Type B pancreatic cell (in vitro differentiated cells): ENCODE data around the gene GHR. TPM values are rescaled to one million over a fixed set of nuclear protein-coding genes. Genes with fewer than 3 reads are reported as not detected.

Source experiments
- DNase-seq: peaks from one replicate; pipeline ENCODE4 v3.0.0; 2021; ENCODE audit warnings: mixed read lengths; ENCODE audit not compliant: unreplicated experiment; ENCODE audit errors: extremely low spot score
- H3K27ac Mint-ChIP-seq: 2 replicates; pipeline ENCODE4 v1.8.0; 2021; ENCODE audit warnings: mild to moderate bottlenecking, mixed read lengths
- H3K27me3 Mint-ChIP-seq: 2 replicates; pipeline ENCODE4 v1.8.0; 2021; ENCODE audit warnings: mixed read lengths
- H3K36me3 Mint-ChIP-seq: 2 replicates; pipeline ENCODE4 v1.8.0; 2021; ENCODE audit warnings: mixed read lengths
- H3K4me1 Mint-ChIP-seq: one replicate; pipeline ENCODE4 v1.8.0; 2021; ENCODE audit warnings: mixed read lengths; ENCODE audit not compliant: unreplicated experiment
- H3K4me3 Mint-ChIP-seq: 2 replicates; pipeline ENCODE4 v1.8.0; 2021; ENCODE audit warnings: mild to moderate bottlenecking, mixed read lengths
- H3K9me3 Mint-ChIP-seq: 2 replicates; pipeline ENCODE4 v1.8.0; 2021; ENCODE audit warnings: mixed read lengths
- total RNA-seq: library from RNA; stranded (reverse); gene quantifications from 2 replicates; pipeline ENCODE4 v1.2.1, GENCODE V29; 2021; ENCODE audit warnings: low replicate concordance
- TF ChIP-seq, protein P1 (sequence below): fragments of 200-600 bp; sonication (generic); conservative IDR thresholded peaks from 2 replicates; pipeline ENCODE4 v1.5.0; 2021; ENCODE audit warnings: antibody characterized with exemption, mild to moderate bottlenecking

GHR gene
- total RNA-seq, 1 donor from 2014 or later, result 2.6 TPM

DNA sequence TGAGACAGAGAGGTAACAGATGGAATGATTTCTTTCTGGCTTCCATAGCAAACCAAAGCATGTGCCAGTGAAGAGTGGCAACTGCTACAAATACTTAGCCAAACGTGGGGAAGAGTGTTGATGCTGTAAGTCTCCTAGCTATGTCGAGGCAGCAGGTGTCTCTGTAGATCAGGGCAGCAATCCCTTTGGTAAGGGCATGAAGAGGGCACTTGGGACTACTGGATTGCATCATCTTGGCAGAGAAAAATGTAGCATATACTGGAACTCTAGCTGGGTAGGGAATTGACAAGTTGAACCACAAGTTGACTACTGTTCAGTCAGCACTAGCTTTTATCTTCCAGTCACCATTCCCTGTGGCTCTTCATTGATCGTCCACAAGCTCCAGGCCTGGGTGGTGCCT lies 75.8 kb downstream of the GHR start:
- no peak overlapping the region for H3K27ac Mint-ChIP-seq
- no peak for DNase-seq
- no peaks in the 10 kb centered on the region for H3K9me3 Mint-ChIP-seq
- no peaks in the 10 kb centered on the region for H3K36me3 Mint-ChIP-seq
- no peaks in the 10 kb centered on the region for H3K27me3 Mint-ChIP-seq
- TF ChIP-seq, protein P1, sequence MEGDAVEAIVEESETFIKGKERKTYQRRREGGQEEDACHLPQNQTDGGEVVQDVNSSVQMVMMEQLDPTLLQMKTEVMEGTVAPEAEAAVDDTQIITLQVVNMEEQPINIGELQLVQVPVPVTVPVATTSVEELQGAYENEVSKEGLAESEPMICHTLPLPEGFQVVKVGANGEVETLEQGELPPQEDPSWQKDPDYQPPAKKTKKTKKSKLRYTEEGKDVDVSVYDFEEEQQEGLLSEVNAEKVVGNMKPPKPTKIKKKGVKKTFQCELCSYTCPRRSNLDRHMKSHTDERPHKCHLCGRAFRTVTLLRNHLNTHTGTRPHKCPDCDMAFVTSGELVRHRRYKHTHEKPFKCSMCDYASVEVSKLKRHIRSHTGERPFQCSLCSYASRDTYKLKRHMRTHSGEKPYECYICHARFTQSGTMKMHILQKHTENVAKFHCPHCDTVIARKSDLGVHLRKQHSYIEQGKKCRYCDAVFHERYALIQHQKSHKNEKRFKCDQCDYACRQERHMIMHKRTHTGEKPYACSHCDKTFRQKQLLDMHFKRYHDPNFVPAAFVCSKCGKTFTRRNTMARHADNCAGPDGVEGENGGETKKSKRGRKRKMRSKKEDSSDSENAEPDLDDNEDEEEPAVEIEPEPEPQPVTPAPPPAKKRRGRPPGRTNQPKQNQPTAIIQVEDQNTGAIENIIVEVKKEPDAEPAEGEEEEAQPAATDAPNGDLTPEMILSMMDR, result no peak
- H3K4me1 Mint-ChIP-seq, result peaks cover 4% of the 10 kb centered on the region
- no peak overlapping the region for H3K4me3 Mint-ChIP-seq

DNA sequence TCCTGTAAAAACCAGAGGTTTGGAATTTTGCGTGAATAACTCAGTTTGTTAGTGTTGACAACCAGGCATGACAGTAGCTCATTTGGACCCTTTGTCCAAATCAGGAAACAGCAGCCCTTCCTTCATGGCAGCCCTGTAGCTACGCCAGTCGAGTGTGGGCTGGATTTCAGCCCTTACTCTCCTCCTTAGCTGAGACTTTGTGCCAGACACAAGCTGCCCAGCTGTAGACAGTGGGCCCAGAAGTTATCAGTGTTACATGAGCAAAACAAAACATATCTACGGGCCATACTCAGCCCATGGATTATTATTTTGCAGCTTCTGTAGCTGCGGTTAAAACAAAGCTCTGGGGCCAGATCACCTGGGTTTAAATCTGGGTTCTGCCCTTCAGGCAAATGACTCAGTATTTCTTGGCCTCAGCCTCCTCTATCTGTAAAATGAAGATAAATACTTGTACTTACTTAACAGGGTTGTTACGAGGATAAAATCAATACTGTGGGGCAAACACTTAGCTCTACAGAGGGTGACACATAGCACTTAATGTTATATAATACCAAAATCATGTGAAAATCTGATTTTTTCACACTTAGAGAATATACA lies 76.9 kb downstream of the GHR start:
- DNase-seq, result no peak
- Mint-ChIP-seq H3K36me3 (no peaks in the 10 kb centered on the region), H3K4me1 (peaks cover 4% of the 10 kb centered on the region), H3K4me3 (no peak overlapping the region), H3K9me3 (no peaks in the 10 kb centered on the region), H3K27me3 (no peaks in the 10 kb centered on the region), H3K27ac (no peak overlapping the region)
- TF ChIP-seq, protein P1, result no peak

- no peaks in the 10 kb centered on the region for H3K27me3 Mint-ChIP-seq
- no peak for DNase-seq
- peak overlapping the region; percentile 88 for H3K27ac Mint-ChIP-seq
- H3K4me1 Mint-ChIP-seq, result peaks cover 4% of the 10 kb centered on the region
- no peaks in the 10 kb centered on the region for H3K9me3 Mint-ChIP-seq
- TF ChIP-seq, protein P1, result no peak
- H3K4me3 Mint-ChIP-seq, result peak overlapping the region; percentile 31
- H3K36me3 Mint-ChIP-seq, result no peaks in the 10 kb centered on the region
Measured at GRCh38 chr5:42502613-42503470, 79.6 kb downstream of the GHR start.

GRCh38 chr5:42506662-42507061 lies 83.4 kb downstream of the GHR start:
- no peaks in the 10 kb centered on the region for H3K27me3 Mint-ChIP-seq
- TF ChIP-seq, protein P1, result no peak
- H3K4me3 Mint-ChIP-seq, result no peak overlapping the region
- H3K36me3 Mint-ChIP-seq, result no peaks in the 10 kb centered on the region
- no peak for DNase-seq
- H3K27ac Mint-ChIP-seq, result no peak overlapping the region
- H3K9me3 Mint-ChIP-seq, result no peaks in the 10 kb centered on the region
- peaks cover 3% of the 10 kb centered on the region for H3K4me1 Mint-ChIP-seq

DNA sequence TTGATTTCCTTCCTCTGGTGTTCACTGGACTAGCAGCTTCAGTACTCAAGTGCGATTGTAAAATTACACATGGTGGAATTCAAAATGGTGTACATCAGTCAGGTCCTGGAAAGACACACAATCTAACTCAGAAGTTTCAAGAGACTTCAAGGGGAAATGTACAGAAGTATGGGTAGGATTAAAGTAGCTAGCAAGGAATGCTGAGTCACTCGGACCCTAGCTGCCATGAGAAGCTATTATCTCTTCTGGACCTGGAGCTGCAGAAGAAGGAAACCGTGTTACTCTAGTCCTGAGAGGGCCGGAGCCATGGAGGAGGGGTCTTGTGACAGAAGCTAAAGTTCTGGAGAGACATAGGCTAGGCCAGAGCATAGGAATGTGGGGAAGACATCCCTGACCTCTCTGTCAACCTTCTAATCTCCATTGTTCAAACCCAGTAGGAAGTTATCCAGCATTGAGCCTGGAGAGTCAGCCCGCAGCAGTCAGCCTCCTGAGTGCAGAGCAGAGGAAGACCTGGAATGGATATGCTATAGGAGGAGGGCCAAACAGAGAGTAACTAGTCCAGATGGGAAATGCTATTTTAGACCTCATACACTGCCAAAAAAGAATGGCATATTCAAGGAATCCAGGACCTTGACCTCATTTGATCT lies 84.3 kb downstream of the GHR start:
- no peak overlapping the region for H3K27ac Mint-ChIP-seq
- no peak for DNase-seq
- H3K36me3 Mint-ChIP-seq, result no peaks in the 10 kb centered on the region
- H3K27me3 Mint-ChIP-seq, result no peaks in the 10 kb centered on the region
- H3K4me3 Mint-ChIP-seq, result no peak overlapping the region
- no peaks in the 10 kb centered on the region for H3K4me1 Mint-ChIP-seq
- no peaks in the 10 kb centered on the region for H3K9me3 Mint-ChIP-seq
- TF ChIP-seq, protein P1, result no peak
